ENCODE measurements around the gene SYNRG. TPM values are rescaled to one million over a fixed set of nuclear protein-coding genes. Genes with fewer than 3 reads are reported as not detected.

SYNRG gene
- total RNA-seq, 1 donor from 2014 or later, result 89.8 TPM

DNA sequence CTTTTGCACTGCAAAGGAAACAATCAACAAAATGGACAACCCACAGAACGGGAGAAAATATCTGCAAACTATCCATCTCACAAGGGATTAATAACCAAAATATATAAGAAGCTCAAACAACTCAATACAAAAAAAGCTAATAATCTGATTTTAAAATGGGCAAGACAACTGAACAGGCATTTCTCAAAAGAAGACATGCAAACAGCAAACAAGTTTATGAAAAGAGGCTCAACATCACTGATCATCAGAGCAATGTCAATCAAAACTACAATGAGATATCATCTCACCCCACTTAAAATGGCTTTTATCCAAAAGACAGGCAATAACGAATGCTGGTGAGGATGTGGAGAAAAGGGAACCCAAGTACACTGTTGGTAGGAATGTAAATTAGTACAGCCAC is 34.8 kb downstream of the SYNRG start:
- H3K36me3 Mint-ChIP-seq (ENCODE audit: low read depth), result peaks cover 79% of the 10 kb centered on the region
- ChIA-PET POLR2A (no interaction called here), CTCF (no interaction called here)
- TF ChIP-seq, protein P1, sequence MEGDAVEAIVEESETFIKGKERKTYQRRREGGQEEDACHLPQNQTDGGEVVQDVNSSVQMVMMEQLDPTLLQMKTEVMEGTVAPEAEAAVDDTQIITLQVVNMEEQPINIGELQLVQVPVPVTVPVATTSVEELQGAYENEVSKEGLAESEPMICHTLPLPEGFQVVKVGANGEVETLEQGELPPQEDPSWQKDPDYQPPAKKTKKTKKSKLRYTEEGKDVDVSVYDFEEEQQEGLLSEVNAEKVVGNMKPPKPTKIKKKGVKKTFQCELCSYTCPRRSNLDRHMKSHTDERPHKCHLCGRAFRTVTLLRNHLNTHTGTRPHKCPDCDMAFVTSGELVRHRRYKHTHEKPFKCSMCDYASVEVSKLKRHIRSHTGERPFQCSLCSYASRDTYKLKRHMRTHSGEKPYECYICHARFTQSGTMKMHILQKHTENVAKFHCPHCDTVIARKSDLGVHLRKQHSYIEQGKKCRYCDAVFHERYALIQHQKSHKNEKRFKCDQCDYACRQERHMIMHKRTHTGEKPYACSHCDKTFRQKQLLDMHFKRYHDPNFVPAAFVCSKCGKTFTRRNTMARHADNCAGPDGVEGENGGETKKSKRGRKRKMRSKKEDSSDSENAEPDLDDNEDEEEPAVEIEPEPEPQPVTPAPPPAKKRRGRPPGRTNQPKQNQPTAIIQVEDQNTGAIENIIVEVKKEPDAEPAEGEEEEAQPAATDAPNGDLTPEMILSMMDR (IDR thresholded peaks at IDR 0.05), result no peak
- intact Hi-C loops (cut with micrococcal nuclease), result no loop called here
- no peak for DNase-seq
- peaks cover 9% of the 10 kb centered on the region for H3K9me3 Mint-ChIP-seq
- H3K4me1 Mint-ChIP-seq, result peaks cover 3% of the 10 kb centered on the region
- ATAC-seq (ENCODE audit: low read depth), result no peak
- no peak overlapping the region for H3K4me3 Mint-ChIP-seq
- no peaks in the 10 kb centered on the region for H3K27me3 Mint-ChIP-seq
- no peak overlapping the region for H3K27ac Mint-ChIP-seq

DNA sequence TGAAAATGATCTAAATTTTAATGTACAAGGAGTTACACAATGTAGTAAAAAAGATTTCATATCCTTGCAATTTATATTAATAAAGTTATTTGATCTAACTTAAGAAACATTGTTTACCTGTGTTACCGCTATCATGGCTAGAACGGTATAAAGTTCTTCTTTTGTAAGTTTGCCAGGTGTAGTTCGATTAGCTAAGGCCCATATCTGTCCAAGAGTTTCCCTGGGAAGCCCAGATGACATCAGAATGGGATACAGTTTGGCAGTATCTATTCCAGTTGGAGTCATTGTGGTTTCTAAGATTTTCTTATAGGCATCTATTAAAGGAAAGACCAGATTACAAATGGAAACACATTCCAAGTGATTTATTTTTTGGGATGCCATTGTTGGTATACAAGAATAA is 37.5 kb downstream of the SYNRG start:
- Mint-ChIP-seq H3K4me1 (peaks cover 3% of the 10 kb centered on the region), H3K27ac (no peak overlapping the region), H3K27me3 (no peaks in the 10 kb centered on the region), H3K36me3 (ENCODE audit: low read depth) (peaks cover 83% of the 10 kb centered on the region), H3K9me3 (peaks cover 9% of the 10 kb centered on the region), H3K4me3 (no peak overlapping the region)
- intact Hi-C loops (cut with micrococcal nuclease), result no loop called here
- DNase-seq (no peak), ATAC-seq (ENCODE audit: low read depth) (no peak)
- CTCF ChIA-PET, result no interaction called here
- POLR2A ChIA-PET, result no interaction called here
- TF ChIP-seq, protein P1 (IDR thresholded peaks at IDR 0.05), result no peak

DNA sequence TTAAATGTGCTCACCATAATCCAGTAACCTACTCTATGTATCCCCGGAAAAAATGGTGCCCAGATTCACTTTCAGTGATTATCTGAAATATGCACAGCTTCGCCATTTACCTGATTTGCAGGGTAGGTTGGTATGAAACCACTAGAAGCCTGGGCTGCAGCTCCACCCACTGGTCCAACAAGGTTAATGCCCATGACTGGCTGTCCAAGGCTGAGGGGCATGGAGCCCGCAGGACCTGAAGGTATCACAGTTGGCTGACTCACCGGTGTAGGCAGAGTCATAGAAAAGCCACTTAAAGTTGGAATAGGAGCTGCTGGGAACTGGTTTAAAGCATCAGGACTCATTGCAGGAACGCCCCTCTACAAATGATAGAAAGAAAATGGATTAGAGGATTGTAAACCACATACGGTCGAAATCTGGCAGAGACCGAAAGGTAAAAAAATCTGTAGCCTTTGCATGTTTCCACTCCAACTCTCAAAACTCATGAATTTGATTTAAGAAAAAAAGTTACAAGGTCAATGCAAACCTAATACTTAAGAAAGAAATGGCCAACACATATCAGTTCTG is 38.6 kb downstream of the SYNRG start:
- H3K4me1 Mint-ChIP-seq, result peaks cover 3% of the 10 kb centered on the region
- TF ChIP-seq, protein P1 (IDR thresholded peaks at IDR 0.05), result no peak
- H3K4me3 Mint-ChIP-seq, result no peak overlapping the region
- POLR2A ChIA-PET, result no interaction called here
- CTCF ChIA-PET, result interaction anchor here (0.9 to 2.1 kb wide), 4 partner anchors 8 to 221 kb away, joined by 3 to 4 read pairs (median 4); no protein-coding TSS in a partner anchor
- H3K27ac Mint-ChIP-seq, result no peak overlapping the region
- peaks cover 9% of the 10 kb centered on the region for H3K9me3 Mint-ChIP-seq
- DNase-seq (no peak), ATAC-seq (ENCODE audit: low read depth) (no peak)
- H3K27me3 Mint-ChIP-seq, result no peaks in the 10 kb centered on the region
- intact Hi-C loops (cut with micrococcal nuclease), result no loop called here
- H3K36me3 Mint-ChIP-seq (ENCODE audit: low read depth), result peaks cover 80% of the 10 kb centered on the region

DNA sequence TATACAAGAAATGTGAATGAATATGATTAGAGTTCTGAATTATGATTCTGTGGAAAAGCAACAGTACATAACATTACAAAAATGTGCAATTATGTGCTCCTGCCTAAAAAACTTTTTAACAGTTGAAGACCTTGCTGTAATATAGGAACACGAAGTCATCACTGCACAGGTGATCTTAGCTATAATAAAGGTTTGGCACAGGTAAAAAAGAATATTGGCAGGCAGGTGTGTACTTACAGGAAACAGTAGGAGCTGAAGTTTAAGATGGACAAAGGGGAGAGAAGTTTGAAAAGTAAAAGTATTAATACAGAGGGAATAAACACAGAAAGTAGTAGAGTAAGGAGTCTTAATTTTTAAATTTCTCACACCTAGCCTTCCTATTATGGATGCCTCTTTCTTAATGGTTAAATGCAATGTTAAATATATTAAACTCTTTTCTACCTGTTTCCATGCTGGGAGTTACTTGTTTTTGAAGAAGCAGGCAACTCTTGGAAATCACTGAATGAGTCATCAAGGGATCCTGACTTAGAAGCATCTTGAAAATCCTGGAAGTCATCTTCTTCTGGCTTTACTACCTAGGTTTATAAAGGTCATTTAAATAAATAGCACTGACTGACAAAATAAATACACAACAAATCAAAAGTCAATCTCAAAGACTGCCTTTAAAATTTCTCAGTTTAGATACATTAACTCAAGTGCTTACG is 40.7 kb downstream of the SYNRG start:
- Mint-ChIP-seq H3K4me1 (peaks cover 3% of the 10 kb centered on the region), H3K9me3 (no peaks in the 10 kb centered on the region), H3K4me3 (no peak overlapping the region), H3K36me3 (ENCODE audit: low read depth) (peaks cover 77% of the 10 kb centered on the region), H3K27me3 (no peaks in the 10 kb centered on the region), H3K27ac (no peak overlapping the region)
- ATAC-seq (ENCODE audit: low read depth), result no peak
- TF ChIP-seq, protein P1 (IDR thresholded peaks at IDR 0.05), result no peak
- POLR2A ChIA-PET, result interaction anchor here (0.7 kb wide), 1 partner anchor 11 kb away, joined by 8 read pairs; no protein-coding TSS in a partner anchor
- no peak for DNase-seq
- intact Hi-C loops (cut with micrococcal nuclease), result no loop called here
- CTCF ChIA-PET, result interaction anchor here (0.9 to 2.1 kb wide), 2 partner anchors 16 to 56 kb away, joined by 3 to 4 read pairs; no protein-coding TSS in a partner anchor

DNA sequence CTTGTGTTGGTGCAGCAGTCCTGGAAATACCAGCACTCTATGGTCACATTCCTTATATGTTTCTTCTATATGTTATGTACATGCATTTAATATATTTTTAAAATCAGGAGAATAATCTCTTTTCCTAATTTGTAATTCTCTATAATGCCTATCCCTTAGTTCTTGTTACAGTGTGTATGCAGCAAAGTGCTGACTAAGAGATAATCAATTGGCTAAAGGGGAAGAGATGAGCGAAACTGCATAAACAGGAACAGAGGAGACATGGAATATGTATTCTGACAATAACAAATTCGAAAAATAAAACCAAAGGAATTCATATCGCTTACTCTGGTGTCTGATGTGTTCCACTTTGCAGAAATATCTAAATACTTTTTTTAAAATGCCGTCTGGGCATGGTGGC is 41.7 kb downstream of the SYNRG start:
- no peaks in the 10 kb centered on the region for H3K9me3 Mint-ChIP-seq
- no peak for ATAC-seq (ENCODE audit: low read depth)
- H3K4me3 Mint-ChIP-seq, result no peak overlapping the region
- no peaks in the 10 kb centered on the region for H3K4me1 Mint-ChIP-seq
- TF ChIP-seq, protein P1 (IDR thresholded peaks at IDR 0.05), result no peak
- H3K27ac Mint-ChIP-seq, result no peak overlapping the region
- no peaks in the 10 kb centered on the region for H3K27me3 Mint-ChIP-seq
- H3K36me3 Mint-ChIP-seq (ENCODE audit: low read depth), result peaks cover 71% of the 10 kb centered on the region
- CTCF ChIA-PET, result no interaction called here
- DNase-seq, result no peak
- POLR2A ChIA-PET, result no interaction called here
- intact Hi-C loops (cut with micrococcal nuclease), result no loop called here

Measured in activated B cell treated with CpG ODN at 0.5 μM for 24 hours (primary cell).